WTC11 (cell line): Measurements from ENCODE around the gene NSG1. TPM values are rescaled to one million over a fixed set of nuclear protein-coding genes. Genes with fewer than 3 reads are reported as not detected.

Experiments used
- ATAC-seq: fragments of 200-7000 bp; cut with Tn5 transposase; 2 replicates; pipeline ENCODE4 v1.10.0; 2021; ENCODE audit warnings: mild to moderate bottlenecking, moderate library complexity
- CTCF ChIA-PET: fragments of 300-600 bp; sonication (Branson Sonifier 250); formaldehyde crosslinking; loops from one replicate; lab custom pipeline; 2021; ENCODE audit warnings: antibody characterized with exemption; lab: Charles Lee
- POLR2A ChIA-PET: fragments of 350-600 bp; sonication (Branson Sonifier 250); formaldehyde crosslinking; loops from one replicate; lab custom pipeline; 2021; ENCODE audit warnings: antibody characterized with exemption; lab: Charles Lee
- DNase-seq: peaks from one replicate; pipeline ENCODE4 v3.0.0; 2021; ENCODE audit warnings: low spot score
- H3K27ac Mint-ChIP-seq: 2 replicates; pipeline ENCODE4 v1.8.0; 2021; ENCODE audit warnings: mixed read lengths
- H3K27me3 Mint-ChIP-seq: 2 replicates; pipeline ENCODE4 v1.8.0; 2021; ENCODE audit warnings: low read depth, mild to moderate bottlenecking, moderate library complexity, mixed read lengths
- H3K36me3 Mint-ChIP-seq: 2 replicates; pipeline ENCODE4 v1.8.0; 2021; ENCODE audit warnings: mixed read lengths
- H3K4me1 Mint-ChIP-seq: 2 replicates; pipeline ENCODE4 v1.8.0; 2022; ENCODE audit warnings: mixed read lengths
- H3K4me3 Mint-ChIP-seq: 2 replicates; pipeline ENCODE4 v1.8.0; 2021; ENCODE audit warnings: mild to moderate bottlenecking, moderate library complexity, mixed read lengths
- H3K9me3 Mint-ChIP-seq: 2 replicates; pipeline ENCODE4 v1.8.0; 2021; ENCODE audit warnings: mixed read lengths
- ATF1 ChIP-seq: sonication (generic); formaldehyde crosslinking; IDR thresholded peaks from 2 replicates; pipeline ENCODE4 v1.8.1; 2023; ENCODE audit warnings: mild to moderate bottlenecking, moderate library complexity, missing genetic modification reagents
- CREB1 ChIP-seq: sonication (generic); formaldehyde crosslinking; IDR thresholded peaks from 2 replicates; pipeline ENCODE4 v1.8.0; 2023; ENCODE audit warnings: mild to moderate bottlenecking, missing genetic modification reagents
- GRHL2 ChIP-seq: fragments of 250-450 bp; sonication (Bioruptor Pico); IDR thresholded peaks from 2 replicates; pipeline ENCODE4 v1.8.0; 2022; ENCODE audit warnings: mild to moderate bottlenecking, moderate library complexity; ENCODE audit not compliant: insufficient replicate concordance, severe bottlenecking
- JUN ChIP-seq: sonication (generic); formaldehyde crosslinking; IDR thresholded peaks from 2 replicates; pipeline ENCODE4 v1.8.0; 2023; ENCODE audit warnings: mild to moderate bottlenecking, missing genetic modification reagents
- NR2C2 ChIP-seq: sonication (generic); formaldehyde crosslinking; IDR thresholded peaks from 2 replicates; pipeline ENCODE4 v1.8.0; 2022; ENCODE audit warnings: mild to moderate bottlenecking, missing genetic modification reagents
- SMAD4 ChIP-seq: sonication (generic); formaldehyde crosslinking; IDR thresholded peaks from 2 replicates; pipeline ENCODE4 v1.8.0; 2022; ENCODE audit warnings: mild to moderate bottlenecking, missing genetic modification reagents
- TCF7 ChIP-seq: sonication (generic); formaldehyde crosslinking; IDR thresholded peaks from 2 replicates; pipeline ENCODE4 v1.8.0; 2022; ENCODE audit warnings: mild to moderate bottlenecking, low read depth, missing genetic modification reagents, moderate library complexity
- TEAD1 ChIP-seq: sonication (generic); formaldehyde crosslinking; IDR thresholded peaks from 2 replicates; pipeline ENCODE4 v1.8.0; 2022; ENCODE audit warnings: mild to moderate bottlenecking, missing genetic modification reagents
- ZNF121 ChIP-seq: sonication (generic); formaldehyde crosslinking; IDR thresholded peaks from 2 replicates; pipeline ENCODE4 v1.8.0; 2023; ENCODE audit warnings: missing genetic modification reagents
- ZNF232 ChIP-seq: sonication (generic); formaldehyde crosslinking; IDR thresholded peaks from 2 replicates; pipeline ENCODE4 v1.8.0; 2022; ENCODE audit warnings: mild to moderate bottlenecking, missing genetic modification reagents
- total RNA-seq: library from RNA; stranded (reverse); gene quantifications from 3 replicates; pipeline ENCODE4 v1.2.3, GENCODE V29; 2021
- TF ChIP-seq, protein P1 (sequence below): sonication (generic); formaldehyde crosslinking; IDR thresholded peaks from 2 replicates; pipeline ENCODE4 v1.8.0; 2023; ENCODE audit warnings: mild to moderate bottlenecking, missing genetic modification reagents
- TF ChIP-seq, protein P2 (sequence below): sonication (generic); formaldehyde crosslinking; IDR thresholded peaks from 2 replicates; pipeline ENCODE4 v1.8.0; 2023; ENCODE audit warnings: missing genetic modification reagents
- TF ChIP-seq, protein P3 (sequence below): fragments of 250-450 bp; sonication (Bioruptor Pico); IDR thresholded peaks from 2 replicates; pipeline ENCODE4 v1.9.0; 2021; ENCODE audit warnings: mild to moderate bottlenecking, borderline replicate concordance
- TF ChIP-seq, protein P4 (sequence below): sonication (generic); formaldehyde crosslinking; IDR thresholded peaks from 2 replicates; pipeline ENCODE4 v1.8.1; 2023; ENCODE audit warnings: mild to moderate bottlenecking, moderate library complexity, missing genetic modification reagents
- TF ChIP-seq, protein P5 (sequence below): sonication (generic); formaldehyde crosslinking; IDR thresholded peaks from 2 replicates; pipeline ENCODE4 v1.8.1; 2022; ENCODE audit warnings: low read depth, missing genetic modification reagents, borderline replicate concordance
- TF ChIP-seq, protein P6 (sequence below): sonication (generic); formaldehyde crosslinking; IDR thresholded peaks from 2 replicates; pipeline ENCODE4 v1.8.0; 2022; ENCODE audit warnings: mild to moderate bottlenecking, missing genetic modification reagents
- TF ChIP-seq, protein P7 (sequence below): sonication (generic); formaldehyde crosslinking; IDR thresholded peaks from 2 replicates; pipeline ENCODE4 v1.8.1; 2022; ENCODE audit warnings: mild to moderate bottlenecking, missing genetic modification reagents, moderate library complexity, borderline replicate concordance

NSG1 gene
- total RNA-seq, 1 experiment from 2014 or later = 24.2 TPM

DNA sequence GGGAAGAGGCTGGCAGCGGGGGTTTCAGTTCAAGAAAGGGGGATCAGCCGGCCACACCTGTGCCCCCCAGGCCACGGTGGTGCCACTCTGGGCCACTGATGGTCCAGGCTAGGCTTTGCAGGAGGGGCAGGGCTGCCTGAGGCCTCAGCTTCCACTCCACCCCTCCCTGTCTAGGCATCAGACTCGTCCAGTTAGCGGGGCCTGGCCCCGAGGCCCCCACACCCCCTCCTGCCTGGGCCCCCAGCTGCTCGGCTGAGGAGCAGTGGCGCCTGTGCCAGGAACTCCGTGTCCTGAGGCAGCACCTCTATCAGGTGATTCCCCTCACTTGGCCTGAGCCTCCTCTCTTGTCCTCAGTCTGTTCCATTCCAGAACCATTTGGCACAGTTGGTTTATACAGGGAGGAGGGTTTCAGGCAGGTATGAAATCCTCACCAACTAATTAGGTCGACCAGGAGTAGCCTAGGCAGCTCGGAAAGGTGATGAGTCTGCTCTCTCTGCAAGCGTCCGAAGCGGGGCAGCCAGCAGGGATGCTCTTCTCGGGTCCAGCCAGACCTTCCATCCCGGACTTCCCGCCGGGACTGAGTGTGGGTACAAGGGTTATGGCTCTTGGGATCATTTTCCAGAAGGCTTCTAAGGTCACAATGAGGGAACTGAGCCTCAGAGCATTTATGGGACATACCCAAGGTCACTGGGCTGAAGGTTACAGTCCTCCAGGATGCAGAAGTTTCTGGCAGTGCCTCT, 2.1 kb downstream of the NSG1 start (continued):
- TF ChIP-seq, protein P1, sequence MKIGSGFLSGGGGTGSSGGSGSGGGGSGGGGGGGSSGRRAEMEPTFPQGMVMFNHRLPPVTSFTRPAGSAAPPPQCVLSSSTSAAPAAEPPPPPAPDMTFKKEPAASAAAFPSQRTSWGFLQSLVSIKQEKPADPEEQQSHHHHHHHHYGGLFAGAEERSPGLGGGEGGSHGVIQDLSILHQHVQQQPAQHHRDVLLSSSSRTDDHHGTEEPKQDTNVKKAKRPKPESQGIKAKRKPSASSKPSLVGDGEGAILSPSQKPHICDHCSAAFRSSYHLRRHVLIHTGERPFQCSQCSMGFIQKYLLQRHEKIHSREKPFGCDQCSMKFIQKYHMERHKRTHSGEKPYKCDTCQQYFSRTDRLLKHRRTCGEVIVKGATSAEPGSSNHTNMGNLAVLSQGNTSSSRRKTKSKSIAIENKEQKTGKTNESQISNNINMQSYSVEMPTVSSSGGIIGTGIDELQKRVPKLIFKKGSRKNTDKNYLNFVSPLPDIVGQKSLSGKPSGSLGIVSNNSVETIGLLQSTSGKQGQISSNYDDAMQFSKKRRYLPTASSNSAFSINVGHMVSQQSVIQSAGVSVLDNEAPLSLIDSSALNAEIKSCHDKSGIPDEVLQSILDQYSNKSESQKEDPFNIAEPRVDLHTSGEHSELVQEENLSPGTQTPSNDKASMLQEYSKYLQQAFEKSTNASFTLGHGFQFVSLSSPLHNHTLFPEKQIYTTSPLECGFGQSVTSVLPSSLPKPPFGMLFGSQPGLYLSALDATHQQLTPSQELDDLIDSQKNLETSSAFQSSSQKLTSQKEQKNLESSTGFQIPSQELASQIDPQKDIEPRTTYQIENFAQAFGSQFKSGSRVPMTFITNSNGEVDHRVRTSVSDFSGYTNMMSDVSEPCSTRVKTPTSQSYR (CRISPR knock-in tag) = no peak
- TF ChIP-seq, protein P2, sequence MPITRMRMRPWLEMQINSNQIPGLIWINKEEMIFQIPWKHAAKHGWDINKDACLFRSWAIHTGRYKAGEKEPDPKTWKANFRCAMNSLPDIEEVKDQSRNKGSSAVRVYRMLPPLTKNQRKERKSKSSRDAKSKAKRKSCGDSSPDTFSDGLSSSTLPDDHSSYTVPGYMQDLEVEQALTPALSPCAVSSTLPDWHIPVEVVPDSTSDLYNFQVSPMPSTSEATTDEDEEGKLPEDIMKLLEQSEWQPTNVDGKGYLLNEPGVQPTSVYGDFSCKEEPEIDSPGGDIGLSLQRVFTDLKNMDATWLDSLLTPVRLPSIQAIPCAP (CRISPR knock-in tag) = no peak
- TF ChIP-seq ZNF232 (CRISPR knock-in tag) (no peak), NR2C2 (CRISPR knock-in tag) (no peak)

DNA sequence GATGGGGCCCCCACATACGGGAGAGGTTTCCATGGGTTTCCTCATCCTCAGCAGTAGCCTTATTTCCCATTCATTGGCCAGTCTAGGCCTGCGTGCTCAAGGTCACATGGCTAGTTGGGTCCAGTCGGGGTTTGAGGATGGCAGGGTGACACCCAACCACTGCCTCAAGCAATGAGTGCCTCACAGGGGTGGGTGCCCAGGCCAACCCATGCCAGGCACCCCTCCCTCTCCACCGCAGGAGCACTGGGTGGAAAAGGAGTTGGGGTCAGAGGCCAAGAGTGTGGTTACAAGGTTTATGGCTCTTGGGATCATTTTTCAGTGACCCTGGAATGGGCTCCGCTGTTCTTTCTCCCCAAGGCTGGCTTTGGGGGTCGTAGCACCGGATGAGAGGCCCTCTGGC, 3.1 kb downstream of the NSG1 start:
- TF ChIP-seq, protein P1 (CRISPR knock-in tag) = no peak
- TF ChIP-seq SMAD4 (CRISPR knock-in tag) = no peak
- no peak for TF ChIP-seq TCF7 (CRISPR knock-in tag)
- no peak for TF ChIP-seq GRHL2
- no peak for TF ChIP-seq ATF1
- TF ChIP-seq, protein P3, sequence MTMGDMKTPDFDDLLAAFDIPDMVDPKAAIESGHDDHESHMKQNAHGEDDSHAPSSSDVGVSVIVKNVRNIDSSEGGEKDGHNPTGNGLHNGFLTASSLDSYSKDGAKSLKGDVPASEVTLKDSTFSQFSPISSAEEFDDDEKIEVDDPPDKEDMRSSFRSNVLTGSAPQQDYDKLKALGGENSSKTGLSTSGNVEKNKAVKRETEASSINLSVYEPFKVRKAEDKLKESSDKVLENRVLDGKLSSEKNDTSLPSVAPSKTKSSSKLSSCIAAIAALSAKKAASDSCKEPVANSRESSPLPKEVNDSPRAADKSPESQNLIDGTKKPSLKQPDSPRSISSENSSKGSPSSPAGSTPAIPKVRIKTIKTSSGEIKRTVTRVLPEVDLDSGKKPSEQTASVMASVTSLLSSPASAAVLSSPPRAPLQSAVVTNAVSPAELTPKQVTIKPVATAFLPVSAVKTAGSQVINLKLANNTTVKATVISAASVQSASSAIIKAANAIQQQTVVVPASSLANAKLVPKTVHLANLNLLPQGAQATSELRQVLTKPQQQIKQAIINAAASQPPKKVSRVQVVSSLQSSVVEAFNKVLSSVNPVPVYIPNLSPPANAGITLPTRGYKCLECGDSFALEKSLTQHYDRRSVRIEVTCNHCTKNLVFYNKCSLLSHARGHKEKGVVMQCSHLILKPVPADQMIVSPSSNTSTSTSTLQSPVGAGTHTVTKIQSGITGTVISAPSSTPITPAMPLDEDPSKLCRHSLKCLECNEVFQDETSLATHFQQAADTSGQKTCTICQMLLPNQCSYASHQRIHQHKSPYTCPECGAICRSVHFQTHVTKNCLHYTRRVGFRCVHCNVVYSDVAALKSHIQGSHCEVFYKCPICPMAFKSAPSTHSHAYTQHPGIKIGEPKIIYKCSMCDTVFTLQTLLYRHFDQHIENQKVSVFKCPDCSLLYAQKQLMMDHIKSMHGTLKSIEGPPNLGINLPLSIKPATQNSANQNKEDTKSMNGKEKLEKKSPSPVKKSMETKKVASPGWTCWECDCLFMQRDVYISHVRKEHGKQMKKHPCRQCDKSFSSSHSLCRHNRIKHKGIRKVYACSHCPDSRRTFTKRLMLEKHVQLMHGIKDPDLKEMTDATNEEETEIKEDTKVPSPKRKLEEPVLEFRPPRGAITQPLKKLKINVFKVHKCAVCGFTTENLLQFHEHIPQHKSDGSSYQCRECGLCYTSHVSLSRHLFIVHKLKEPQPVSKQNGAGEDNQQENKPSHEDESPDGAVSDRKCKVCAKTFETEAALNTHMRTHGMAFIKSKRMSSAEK (CRISPR knock-in tag) = no peak
- TF ChIP-seq ZNF121 (CRISPR knock-in tag) = no peak
- no peak for TF ChIP-seq JUN (CRISPR knock-in tag)
- TF ChIP-seq, protein P4, sequence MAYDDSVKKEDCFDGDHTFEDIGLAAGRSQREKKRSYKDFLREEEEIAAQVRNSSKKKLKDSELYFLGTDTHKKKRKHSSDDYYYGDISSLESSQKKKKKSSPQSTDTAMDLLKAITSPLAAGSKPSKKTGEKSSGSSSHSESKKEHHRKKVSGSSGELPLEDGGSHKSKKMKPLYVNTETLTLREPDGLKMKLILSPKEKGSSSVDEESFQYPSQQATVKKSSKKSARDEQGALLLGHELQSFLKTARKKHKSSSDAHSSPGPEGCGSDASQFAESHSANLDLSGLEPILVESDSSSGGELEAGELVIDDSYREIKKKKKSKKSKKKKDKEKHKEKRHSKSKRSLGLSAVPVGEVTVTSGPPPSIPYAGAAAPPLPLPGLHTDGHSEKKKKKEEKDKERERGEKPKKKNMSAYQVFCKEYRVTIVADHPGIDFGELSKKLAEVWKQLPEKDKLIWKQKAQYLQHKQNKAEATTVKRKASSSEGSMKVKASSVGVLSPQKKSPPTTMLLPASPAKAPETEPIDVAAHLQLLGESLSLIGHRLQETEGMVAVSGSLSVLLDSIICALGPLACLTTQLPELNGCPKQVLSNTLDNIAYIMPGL (CRISPR knock-in tag) = no peak
- TF ChIP-seq CREB1 (CRISPR knock-in tag) = no peak
- TF ChIP-seq, protein P5, sequence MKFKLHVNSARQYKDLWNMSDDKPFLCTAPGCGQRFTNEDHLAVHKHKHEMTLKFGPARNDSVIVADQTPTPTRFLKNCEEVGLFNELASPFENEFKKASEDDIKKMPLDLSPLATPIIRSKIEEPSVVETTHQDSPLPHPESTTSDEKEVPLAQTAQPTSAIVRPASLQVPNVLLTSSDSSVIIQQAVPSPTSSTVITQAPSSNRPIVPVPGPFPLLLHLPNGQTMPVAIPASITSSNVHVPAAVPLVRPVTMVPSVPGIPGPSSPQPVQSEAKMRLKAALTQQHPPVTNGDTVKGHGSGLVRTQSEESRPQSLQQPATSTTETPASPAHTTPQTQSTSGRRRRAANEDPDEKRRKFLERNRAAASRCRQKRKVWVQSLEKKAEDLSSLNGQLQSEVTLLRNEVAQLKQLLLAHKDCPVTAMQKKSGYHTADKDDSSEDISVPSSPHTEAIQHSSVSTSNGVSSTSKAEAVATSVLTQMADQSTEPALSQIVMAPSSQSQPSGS (CRISPR knock-in tag) = no peak
- TF ChIP-seq, protein P6, sequence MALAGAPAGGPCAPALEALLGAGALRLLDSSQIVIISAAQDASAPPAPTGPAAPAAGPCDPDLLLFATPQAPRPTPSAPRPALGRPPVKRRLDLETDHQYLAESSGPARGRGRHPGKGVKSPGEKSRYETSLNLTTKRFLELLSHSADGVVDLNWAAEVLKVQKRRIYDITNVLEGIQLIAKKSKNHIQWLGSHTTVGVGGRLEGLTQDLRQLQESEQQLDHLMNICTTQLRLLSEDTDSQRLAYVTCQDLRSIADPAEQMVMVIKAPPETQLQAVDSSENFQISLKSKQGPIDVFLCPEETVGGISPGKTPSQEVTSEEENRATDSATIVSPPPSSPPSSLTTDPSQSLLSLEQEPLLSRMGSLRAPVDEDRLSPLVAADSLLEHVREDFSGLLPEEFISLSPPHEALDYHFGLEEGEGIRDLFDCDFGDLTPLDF (CRISPR knock-in tag) = no peak
- TF ChIP-seq, protein P7, sequence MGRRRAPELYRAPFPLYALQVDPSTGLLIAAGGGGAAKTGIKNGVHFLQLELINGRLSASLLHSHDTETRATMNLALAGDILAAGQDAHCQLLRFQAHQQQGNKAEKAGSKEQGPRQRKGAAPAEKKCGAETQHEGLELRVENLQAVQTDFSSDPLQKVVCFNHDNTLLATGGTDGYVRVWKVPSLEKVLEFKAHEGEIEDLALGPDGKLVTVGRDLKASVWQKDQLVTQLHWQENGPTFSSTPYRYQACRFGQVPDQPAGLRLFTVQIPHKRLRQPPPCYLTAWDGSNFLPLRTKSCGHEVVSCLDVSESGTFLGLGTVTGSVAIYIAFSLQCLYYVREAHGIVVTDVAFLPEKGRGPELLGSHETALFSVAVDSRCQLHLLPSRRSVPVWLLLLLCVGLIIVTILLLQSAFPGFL (CRISPR knock-in tag) = no peak
- no peak for TF ChIP-seq TEAD1 (CRISPR knock-in tag)
- no peaks in the 10 kb centered on the region for H3K9me3 Mint-ChIP-seq

More for the DNA sequence above, 3.1 kb downstream of the NSG1 start:
- no peak overlapping the region for H3K4me3 Mint-ChIP-seq
- ChIA-PET CTCF (no interaction called here), POLR2A (no interaction called here)
- H3K4me1 Mint-ChIP-seq = peaks cover 6% of the 10 kb centered on the region
- ATAC-seq = no peak
- peaks cover 3% of the 10 kb centered on the region; the same call in 1 of the 2 replicates for H3K36me3 Mint-ChIP-seq
- H3K27me3 Mint-ChIP-seq = peaks cover 41% of the 10 kb centered on the region
- no peak for DNase-seq
- no peak overlapping the region for H3K27ac Mint-ChIP-seq
